Measurements from ENCODE around the gene SETD1A.
"Not testable (repeated sequence)": the region's sequence is repeated elsewhere in the genome, so short reads cannot be mapped to it uniquely, and the experiment has no call there.

The SETD1A gene

DNA sequence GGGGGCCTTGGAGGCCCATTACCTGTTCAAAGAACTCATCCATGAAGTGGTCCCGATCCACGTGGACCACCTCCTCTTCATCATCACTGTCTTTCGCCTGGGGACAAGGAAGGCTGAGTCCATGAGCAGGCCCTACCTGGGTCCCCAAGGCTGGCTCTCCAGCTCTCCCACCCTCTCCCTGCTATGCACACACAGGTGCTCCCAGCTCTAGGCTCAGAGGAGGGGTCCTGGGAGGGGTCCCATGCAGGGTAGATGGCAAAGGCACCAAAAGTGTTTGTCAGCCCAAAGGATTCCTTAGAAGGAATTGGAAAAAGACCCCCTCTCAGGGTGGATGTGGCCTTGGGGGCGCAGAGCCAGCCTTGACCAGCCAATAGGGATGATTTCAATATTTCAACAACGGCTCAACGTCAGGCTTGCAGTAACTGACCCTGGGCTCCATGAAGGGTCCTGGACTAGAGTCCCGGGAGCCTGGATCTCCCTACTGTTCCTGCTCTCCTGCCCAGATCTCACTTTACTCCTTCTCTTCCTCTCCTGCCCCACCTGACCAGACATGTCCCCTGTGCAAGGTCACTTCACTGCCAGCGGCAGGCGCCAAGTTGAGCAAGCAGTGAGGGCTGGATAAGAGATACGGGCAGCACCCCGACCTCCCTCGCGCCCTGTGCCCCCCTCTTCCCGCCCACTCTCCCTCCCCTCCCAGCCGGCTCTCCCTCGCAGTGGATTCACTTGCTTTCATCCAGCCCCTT lies 44.1 kb downstream of the SETD1A start:
- DNase-seq: no peak

- DNase-seq: no peak
These were observed 44.7 kb downstream of the SETD1A start for GRCh38 chr16:31002250-31002700.

- no peak for DNase-seq
These were observed 45.3 kb downstream of the SETD1A start for GRCh38 chr16:31002862-31003341.

- no peak for DNase-seq
These were observed 46.2 kb downstream of the SETD1A start for GRCh38 chr16:31003744-31004143.

GRCh38 chr16:31004658-31005057 lies 47.1 kb downstream of the SETD1A start:
- DNase-seq: no peak

DNA sequence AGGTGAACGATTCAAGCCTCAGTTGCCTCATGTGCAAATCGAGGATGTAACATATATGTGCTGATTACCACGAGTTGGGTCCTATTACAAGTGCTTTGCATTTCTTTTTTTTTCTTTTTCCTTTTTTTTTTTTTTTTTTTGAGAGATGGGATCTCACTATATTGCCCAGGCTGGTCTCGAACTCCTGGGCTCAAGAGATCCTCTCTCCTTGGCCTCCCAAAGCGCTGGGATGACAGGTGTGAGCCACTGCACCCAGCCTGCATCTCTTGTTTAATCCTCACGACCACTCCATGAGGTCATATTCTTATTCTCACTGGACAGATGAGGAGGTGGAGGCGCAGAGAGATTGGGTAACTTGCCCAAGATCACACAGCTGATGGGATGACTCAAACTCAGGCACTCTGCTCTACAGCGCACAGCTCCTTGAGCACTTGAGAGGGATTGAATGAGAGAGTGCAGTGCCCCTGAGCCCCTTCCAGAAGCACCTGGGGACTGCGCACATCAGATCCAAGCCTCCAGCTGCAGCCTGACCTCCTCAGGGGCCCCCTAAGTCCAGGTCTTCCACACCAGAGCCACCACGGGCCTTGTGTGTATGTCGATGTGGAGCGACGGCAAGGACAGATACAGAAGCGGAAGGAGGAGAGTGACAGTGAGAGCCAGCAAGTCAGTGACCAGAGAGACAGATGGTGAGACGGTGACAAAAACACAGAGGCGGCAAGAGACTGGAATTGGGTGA lies 48.0 kb downstream of the SETD1A start:
- DNase-seq: no peak

GRCh38 chr16:31006086-31006385 lies 48.5 kb downstream of the SETD1A start:
- DNase-seq: no peak

- DNase-seq: no peak
These were observed 49.0 kb downstream of the SETD1A start for GRCh38 chr16:31006589-31006988.

DNA sequence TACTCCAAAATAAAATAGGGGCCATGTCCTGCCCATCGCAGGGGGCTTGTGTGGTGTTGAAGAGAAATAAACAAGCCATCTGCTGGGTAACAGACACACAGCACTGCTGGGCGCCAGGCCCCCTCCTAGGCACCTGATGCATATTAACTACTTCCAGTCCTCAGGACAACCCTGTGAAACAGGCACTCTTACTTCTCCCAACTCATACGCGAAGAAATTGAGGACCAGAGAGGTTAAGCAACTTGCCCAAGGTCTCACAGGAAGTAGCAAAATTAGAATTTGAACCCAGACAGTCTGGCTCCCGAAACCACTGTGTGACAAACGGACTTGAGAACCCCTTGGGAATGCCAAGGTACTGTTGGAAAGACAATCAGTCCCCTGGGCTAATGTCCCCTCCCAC lies 50.1 kb downstream of the SETD1A start:
- DNase-seq: no peak

- no peak for DNase-seq
These were observed 50.6 kb downstream of the SETD1A start for GRCh38 chr16:31008149-31008548.

- no peak for DNase-seq
These were observed 51.0 kb downstream of the SETD1A start for GRCh38 chr16:31008551-31008950.

DNA sequence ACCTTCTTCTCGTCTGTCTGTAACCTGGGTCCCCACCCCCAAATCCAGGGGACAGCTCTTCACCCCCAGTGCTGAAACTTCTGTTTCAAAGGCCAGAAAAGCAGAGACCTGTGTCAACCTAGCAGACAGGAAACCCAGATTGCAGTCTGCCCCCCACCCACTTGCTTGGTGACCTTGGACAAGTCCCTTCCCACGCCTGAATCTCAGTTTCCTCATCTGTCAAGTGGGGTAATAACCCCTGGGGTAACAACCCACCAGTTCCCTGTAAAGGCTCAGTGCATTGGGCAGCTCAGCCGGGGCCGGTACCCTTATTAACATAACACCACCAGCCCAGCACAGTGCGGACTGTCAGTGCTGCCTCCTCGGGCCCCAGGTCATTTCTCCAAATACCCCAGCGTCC lies 51.6 kb downstream of the SETD1A start:
- no peak for DNase-seq

DNA sequence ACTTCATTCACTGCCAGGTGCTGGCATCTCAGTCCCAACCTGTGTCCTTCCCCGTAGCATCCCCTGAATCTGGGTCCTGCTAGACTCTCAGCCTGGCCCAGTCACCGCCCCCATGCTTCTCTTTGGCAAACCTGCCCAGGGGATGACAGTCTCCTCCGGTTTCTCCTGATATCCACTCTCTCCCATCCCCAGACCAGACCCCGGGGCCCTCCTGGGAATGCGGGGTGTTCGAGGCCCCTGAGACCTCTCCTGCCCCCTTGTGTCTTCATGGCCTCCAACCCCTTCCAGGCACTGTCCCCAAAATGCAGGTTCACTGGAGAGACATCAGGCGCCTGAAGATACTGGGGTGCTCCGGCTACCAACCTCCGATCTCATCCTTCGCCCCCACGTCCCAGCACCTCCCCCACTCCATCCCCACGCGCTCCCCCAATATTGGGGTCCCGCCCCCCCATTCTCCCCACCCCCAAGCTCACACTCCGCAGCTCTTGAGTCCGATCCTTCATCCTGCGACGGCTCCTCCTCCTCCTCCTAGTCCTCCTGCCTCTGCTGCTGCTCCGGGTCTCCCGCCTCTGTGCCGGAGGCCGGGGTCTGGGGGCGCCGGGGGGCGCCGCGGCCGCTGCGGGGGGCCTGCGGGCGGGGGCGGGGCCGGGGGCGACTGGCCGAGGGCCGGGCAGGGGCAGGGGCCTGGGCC lies 52.5 kb downstream of the SETD1A start:
- no peak for DNase-seq

DNA sequence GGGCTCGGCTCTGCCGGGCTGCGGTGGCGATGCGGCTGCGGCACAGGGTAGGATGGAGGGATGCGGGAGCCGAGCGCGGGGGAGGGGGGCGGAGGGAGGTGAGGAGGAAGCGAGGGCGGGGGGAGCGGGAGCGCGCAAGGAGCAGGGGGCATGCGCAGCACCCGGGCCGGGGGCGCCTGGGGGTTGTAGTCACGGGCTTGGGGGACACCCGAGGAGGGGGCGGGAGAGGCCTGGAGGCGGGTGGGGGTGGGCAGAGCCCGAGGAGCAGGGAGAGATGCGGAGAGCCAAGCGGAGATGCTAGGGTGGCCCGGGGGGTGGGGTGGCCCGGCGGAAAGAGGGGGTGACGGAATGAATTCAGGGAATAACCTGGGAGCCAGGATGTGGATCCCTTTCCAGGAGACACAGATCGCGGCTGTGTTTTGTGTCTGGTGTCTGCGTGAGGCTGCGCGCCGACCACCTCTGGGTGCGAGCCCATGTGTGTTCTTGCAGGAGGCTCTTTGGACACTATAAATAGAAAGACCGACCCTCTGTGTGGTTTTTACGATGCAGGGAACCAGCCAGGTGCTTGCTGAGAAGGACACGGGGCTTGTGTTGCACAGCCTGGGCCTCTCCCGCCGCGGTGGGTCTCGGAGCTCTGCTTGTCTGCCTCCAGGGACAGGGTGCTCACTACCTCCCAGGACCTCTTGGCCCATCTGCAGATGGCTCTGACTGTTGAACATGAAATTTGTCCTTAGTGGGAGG lies 53.2 kb downstream of the SETD1A start, which contains the start of gene STX1B:
STX1B (minus strand) TSS at position 54 of the 741 bp plus-strand sequence. CDS start 242 bp downstream, outside the sequence.
- DNase-seq: no peak

DNA sequence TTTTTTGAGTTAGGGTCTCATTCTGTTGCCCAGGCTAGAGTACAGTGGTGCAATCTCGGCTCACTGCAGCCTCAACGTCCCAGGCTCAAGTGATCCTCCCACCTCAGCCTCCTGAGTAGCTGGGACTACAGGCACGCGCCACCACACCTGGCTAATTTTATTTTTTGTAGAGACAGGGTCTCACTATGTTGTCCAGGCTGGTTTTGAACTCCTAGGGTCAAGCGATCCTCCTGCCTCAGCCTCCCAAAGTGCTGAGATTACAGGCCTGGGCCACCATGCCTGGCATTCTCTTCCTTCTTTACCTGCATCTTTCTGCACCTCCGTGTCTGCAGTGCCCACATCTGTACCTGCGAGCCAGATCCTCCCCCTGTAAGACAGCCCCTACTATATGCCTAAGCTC lies 54.3 kb downstream of the SETD1A start:
- not testable (repeated sequence) for DNase-seq

DNA sequence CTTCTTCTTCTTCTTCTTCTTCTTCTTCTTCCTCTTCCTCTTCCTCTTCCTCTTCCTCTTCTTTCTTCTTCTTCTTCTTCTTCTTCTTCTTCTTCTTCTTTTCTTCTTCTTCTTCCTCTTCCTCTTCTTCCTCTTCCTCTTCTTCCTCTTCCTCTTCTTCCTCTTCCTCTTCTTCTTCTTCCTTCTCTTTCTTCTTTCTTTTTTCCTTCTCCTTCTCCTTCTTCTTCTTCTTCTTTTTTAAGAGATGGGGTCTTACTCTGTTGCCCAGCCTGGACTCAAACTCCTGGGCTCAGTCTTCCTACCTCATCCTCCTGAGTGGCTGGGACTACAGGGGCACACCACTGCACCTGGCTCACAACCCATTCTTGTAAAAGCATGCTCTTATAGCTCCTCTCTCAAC lies 55.7 kb downstream of the SETD1A start:
- not testable (repeated sequence) for DNase-seq

DNA sequence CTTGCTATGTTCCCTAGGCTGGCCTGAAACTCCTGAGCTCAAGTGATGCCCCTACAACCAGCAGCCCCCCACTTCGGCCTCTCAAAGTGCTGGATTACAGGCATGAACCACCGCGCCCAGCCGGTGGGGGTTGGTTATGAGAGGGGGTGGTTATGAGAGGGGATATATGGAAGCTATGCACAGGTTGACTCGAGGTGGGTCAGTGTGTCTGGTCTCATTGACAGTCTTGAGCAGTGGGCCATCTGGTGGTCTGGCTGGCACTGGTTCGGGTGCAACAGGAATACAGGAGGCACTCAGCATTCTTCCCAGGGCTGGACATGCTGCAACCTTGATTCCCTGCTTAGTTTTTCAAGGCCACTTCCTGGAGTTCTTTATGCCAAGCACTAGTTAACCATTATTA lies 58.5 kb downstream of the SETD1A start:
- DNase-seq: no peak

- not testable (repeated sequence) for DNase-seq
These were observed 60.2 kb downstream of the SETD1A start for GRCh38 chr16:31017756-31018155.

DNA sequence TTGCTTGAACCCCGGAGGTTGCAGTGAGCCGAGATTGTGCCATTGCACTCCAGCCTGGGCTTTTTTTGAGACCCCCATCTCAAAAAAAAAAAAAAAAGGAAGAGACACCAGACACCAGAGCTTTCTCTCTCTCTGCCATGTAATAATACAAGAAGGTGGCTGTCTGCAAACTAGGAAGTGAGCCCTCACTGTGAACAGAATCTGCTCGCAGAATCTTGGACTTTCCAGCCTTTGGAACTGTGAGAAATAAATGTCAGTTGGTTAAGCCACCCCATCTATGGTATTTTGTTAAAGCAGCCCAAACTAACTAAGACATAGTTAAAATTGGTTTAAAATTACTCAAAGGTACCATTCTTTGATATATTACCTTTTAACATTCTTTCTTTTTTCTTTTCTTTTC lies 63.0 kb downstream of the SETD1A start:
- DNase-seq: no peak

DNA sequence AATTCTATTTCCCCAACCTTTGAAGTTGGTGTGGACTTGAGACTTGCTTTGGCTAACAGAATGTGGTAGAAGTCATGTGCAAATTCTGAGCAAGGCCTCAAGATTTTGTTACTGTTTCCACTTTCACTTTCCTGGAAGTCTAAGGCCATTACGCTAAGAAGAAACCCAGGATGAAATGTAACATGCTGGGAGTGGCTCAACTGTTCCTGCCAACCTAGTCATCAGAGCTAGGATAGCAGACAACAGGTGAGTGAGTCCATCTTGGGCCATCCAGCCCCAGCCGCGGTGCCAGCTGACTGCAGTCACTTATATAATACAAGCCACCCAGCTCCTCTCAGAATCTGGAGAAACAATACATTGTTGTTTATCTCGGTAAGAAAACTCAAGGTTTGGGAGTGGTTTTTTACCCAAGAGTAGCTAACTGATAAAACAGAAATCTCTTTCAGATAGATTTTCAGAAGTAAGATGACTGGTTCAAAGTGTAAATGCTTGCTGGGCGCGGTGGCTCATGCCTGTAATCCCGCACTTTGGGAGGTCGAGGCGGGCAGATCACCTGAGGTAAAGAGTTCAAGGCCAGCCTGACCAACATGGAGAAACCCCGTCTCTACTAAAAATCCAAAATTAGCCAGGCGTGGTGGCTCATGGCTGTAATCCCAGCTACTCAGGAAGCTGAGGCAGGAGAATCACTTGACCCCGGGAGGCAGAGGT lies 65.1 kb downstream of the SETD1A start:
- no peak for DNase-seq

DNA sequence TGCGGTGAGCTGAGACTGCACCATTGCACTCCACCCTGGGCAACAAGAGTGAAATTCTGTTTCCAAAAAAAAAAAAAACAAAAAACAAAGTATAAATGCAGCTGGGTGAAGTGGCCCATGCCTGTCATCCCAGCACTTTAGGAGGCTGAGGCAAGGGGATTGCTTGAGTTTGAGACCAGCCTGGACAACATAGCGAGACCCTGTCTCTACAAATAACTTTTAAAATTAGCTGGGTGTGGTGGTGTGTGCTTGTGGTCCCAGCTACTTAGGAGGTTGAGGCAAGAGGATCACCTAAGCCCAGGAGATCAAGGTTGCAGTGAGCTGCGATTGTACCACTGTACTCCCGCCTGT lies 65.7 kb downstream of the SETD1A start:
- DNase-seq: no peak

DNA sequence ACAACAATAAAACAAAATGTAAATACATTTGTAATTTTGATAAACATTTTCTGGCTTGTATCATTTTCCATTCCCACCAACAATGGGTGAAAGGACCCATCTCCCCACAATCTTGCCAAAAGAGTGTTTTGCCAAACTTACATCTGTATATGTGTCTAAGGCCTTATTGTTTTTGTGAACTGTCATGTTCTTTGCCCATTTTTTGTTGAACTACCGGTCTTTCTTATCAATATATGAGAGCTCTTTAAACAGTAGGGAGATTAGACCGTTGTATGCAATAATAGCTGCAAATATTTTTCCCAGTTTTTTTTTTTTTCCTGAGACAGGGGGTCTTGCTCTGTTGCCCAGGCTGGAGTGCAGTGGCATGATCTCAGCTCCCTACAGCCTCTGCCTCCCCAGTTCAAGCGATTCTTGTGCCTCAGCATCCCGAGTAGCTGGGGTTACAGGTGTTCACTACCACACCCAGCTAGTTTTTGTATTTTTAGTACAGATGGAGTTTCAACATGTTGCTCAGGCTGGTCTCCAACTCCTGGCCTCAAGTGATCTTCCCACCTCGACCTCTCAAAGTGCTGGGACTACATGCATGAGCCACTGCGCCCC lies 66.2 kb downstream of the SETD1A start:
- no peak for DNase-seq
